Natural killer cell treated with Interleukin-12 subunit alpha and Interleukin-12 subunit beta and Interleukin-15 and Interleukin-18, amount 100 ng/mL, for 72 hours (primary cell): ENCODE results near the gene ADO. TPM values are rescaled to one million over a fixed set of nuclear protein-coding genes. Genes with fewer than 3 reads are reported as not detected.
A peak's percentile ranks its signal among the peaks of the same experiment; 100 is the strongest.

Experiments
- ATAC-seq, 2 donors: fragments of 150-1000 bp; cut with Tn5 transposase in 1 of 2; sonication (Bioruptor Pico), chemical (Tn5 transposase) in 1 of 2; 2 replicates each; pipeline ENCODE4 v1.10.0; 2021
- DNase-seq: peaks from one replicate; pipeline ENCODE4 v3.0.0; 2022; ENCODE audit warnings: low spot score
- H3K27ac Mint-ChIP-seq, 2 donors: 1 replicate in 1 of 2; 2 replicates in 1 of 2; pipeline ENCODE4 v1.8.0; 2022; ENCODE audit warnings: mixed read lengths in 2 of 2, mild to moderate bottlenecking in 1 of 2, moderate library complexity in 1 of 2
- H3K27me3 Mint-ChIP-seq, 2 donors: 1 replicate in 1 of 2; 2 replicates in 1 of 2; pipeline ENCODE4 v1.8.0; 2022; ENCODE audit warnings: mixed read lengths in 2 of 2
- H3K36me3 Mint-ChIP-seq: one replicate; pipeline ENCODE4 v1.8.0; 2022; ENCODE audit warnings: mixed read lengths
- H3K4me1 Mint-ChIP-seq, 2 donors: 1 replicate in 1 of 2; 2 replicates in 1 of 2; pipeline ENCODE4 v1.8.0; 2022; ENCODE audit warnings: low read depth in 2 of 2, mixed read lengths in 2 of 2, mild to moderate bottlenecking in 1 of 2
- H3K4me3 Mint-ChIP-seq: one replicate; pipeline ENCODE4 v1.8.0; 2022; ENCODE audit warnings: mixed read lengths
- H3K9me3 Mint-ChIP-seq: 2 replicates; pipeline ENCODE4 v1.8.0; 2022; ENCODE audit warnings: mixed read lengths
- total RNA-seq, 2 donors: library from RNA; stranded (reverse); gene quantifications; one replicate each; pipeline ENCODE4 v1.2.3, GENCODE V29; 2022

Gene ADO
- total RNA-seq, 2 donors from 2014 or later: 26.3 to 49.2 TPM

GRCh38 chr10:62843600-62843999 is 39.1 kb downstream of the ADO start:
- Mint-ChIP-seq H3K4me1 (peaks cover 18 to 22% of the 10 kb centered on the region in 2 donors), H3K9me3 (peaks cover 6% of the 10 kb centered on the region), H3K36me3 (peaks cover 14% of the 10 kb centered on the region), H3K4me3 (no peak overlapping the region), H3K27ac (no peak overlapping the region), H3K27me3 (no peaks in the 10 kb centered on the region)
- ATAC-seq (no peak), DNase-seq (no peak)

- Mint-ChIP-seq H3K36me3 (peaks cover 14% of the 10 kb centered on the region), H3K4me3 (no peak overlapping the region), H3K27me3 (no peaks in the 10 kb centered on the region), H3K9me3 (peaks cover 8% of the 10 kb centered on the region), H3K4me1 (peaks cover 18 to 22% of the 10 kb centered on the region in 2 donors), H3K27ac (no peak overlapping the region)
- DNase-seq (no peak), ATAC-seq (no peak)
Observed at GRCh38 chr10:62844280-62845011, 39.9 kb downstream of the ADO start.

- no peak for ATAC-seq
- Mint-ChIP-seq H3K9me3 (peaks cover 11% of the 10 kb centered on the region), H3K36me3 (peaks cover 14% of the 10 kb centered on the region), H3K4me3 (no peak overlapping the region), H3K27ac (no peak overlapping the region), H3K4me1 (peaks cover 36 to 37% of the 10 kb centered on the region in 2 donors), H3K27me3 (no peaks in the 10 kb centered on the region)
- DNase-seq: no peak
Observed at GRCh38 chr10:62847433-62847832, 42.9 kb downstream of the ADO start.

DNA sequence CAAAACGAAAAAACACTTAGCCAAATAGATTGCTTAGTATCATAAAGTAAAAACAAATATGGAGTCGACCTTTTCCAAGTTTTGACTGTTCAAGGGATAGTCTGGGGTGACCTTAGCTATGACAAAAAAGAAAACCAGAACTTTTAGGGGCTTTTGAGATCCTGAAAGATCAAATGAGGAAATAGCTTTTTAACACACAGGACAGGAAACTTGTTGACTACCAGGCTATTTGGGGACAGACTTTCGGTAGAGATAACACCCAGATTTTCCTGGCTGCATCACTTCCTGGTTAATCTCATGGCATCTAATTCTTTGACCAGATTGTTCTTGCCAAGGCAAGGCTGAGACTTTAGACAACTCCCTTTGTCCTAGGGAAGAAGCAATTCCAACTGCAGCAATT is 46.1 kb downstream of the ADO start:
- Mint-ChIP-seq H3K4me3 (peak overlapping the region; percentile 11), H3K36me3 (peaks cover 14% of the 10 kb centered on the region), H3K27ac (peak overlapping the region; percentile 82), H3K27me3 (no peaks in the 10 kb centered on the region), H3K4me1 (peaks cover 46 to 47% of the 10 kb centered on the region in 2 donors), H3K9me3 (peaks cover 11% of the 10 kb centered on the region)
- DNase-seq: no peak
- ATAC-seq: no peak

DNA sequence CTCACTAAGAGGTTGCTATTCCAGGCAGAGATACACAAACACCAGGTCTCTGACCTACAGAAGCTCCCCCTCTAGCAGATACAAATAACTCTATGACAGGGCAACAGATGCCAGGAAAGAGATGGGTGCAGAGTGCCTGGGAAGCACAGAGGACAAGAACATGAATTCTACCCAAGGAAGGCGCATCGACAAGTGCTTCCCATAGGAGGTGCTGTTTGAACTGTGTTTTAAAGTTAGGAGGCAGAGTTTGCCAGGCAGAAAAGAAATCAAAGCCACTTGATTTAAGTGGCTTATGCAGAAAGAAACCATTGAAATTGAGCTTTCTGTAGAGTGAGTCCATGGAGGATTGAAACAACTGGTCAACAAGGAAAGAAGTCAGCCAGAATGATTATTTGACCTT is 46.9 kb downstream of the ADO start:
- Mint-ChIP-seq H3K4me3 (peak overlapping the region; percentile 26), H3K27ac (peak overlapping the region; percentile 82), H3K4me1 (peaks cover 52 to 54% of the 10 kb centered on the region in 2 donors), H3K27me3 (no peaks in the 10 kb centered on the region), H3K36me3 (peaks cover 13% of the 10 kb centered on the region), H3K9me3 (peaks cover 11% of the 10 kb centered on the region)
- ATAC-seq: no peak
- no peak for DNase-seq

DNA sequence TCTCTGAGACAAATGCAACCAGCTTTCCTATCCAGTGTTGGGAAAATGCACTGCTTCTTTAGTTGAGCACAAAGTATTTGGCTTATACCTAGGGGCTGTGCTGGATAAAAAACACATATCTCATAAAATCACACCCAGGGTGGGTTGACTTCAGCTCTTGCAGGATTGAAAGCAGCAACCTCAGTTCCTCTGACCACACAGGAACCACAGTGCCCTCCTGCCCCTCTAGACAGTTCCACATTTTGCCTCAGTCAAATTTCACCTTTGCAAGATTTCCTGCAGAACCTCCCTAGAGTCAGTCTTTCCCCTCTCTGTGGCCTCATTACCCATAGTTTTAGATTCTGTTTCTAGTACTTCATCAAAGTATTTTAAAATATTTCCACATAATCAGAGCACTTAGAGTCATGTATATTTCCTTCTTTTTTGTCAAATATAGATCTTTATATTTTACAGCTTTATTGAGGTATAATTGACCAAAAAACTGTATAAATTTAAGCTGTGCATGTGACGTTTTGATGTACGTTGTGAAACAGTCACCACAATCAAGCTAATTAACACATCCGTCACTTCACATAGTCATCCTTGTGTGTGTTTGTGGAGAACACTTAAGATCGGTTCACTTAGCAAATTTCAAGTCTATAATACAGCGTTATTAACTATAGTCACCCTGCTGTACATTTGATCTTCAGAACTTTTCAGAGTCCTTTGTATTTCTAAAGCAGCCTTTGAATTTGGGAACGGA is 48.6 kb downstream of the ADO start:
- Mint-ChIP-seq H3K27me3 (no peaks in the 10 kb centered on the region), H3K4me1 (peaks cover 57 to 66% of the 10 kb centered on the region in 2 donors), H3K36me3 (no peaks in the 10 kb centered on the region), H3K9me3 (peaks cover 6% of the 10 kb centered on the region), H3K4me3 (peak overlapping the region; percentile 79), H3K27ac (peak overlapping the region; percentile 82 to 98)
- DNase-seq (peak; percentile 73), ATAC-seq (peak; percentile 80 to 84)

DNA sequence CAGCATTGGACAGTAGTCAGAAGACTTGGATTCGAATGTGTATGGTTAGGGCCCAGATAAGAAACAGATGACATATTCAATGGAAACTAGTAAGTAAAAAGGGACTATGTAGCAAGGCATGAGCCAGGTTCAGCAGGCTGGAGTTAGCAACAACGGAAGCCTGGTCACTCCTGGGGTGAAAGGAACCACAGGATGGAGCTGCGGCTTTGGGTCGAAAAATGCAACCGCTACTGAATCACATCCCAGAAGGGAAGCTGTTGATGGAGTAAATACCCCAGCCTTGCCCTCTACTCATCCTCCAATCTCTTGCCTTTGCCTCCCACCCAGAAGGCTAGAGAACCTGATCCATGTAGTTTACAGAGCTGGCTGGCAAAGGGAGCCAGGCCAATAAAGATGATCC is 49.2 kb downstream of the ADO start:
- Mint-ChIP-seq H3K4me1 (peaks cover 57 to 66% of the 10 kb centered on the region in 2 donors), H3K4me3 (peak overlapping the region; percentile 79), H3K27me3 (no peaks in the 10 kb centered on the region), H3K36me3 (no peaks in the 10 kb centered on the region), H3K9me3 (peaks cover 6% of the 10 kb centered on the region), H3K27ac (peak overlapping the region; percentile 82 to 98)
- peak; percentile 76 to 87 for ATAC-seq
- peak; percentile 83 for DNase-seq

DNA sequence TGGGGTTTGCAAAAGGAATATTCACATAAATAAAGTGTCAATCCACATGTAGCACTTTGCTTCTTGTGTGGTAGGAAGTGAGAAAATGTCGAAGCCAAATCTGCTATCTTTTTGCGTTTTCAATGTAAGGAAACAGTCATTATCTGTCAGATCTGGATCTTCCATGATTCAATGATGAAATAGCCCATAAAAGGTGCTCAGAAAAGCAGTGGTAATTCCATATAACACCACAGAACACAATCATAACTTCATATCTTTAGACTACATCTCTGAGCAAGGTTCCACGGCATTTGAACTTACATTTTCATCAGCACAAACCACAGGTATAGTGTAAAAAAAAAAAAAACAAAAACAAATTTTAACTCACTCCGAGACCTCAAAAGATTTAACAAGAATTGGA is 51.5 kb downstream of the ADO start:
- Mint-ChIP-seq H3K27ac (peak overlapping the region; percentile 82 to 98), H3K36me3 (no peaks in the 10 kb centered on the region), H3K4me3 (peak overlapping the region; percentile 78), H3K4me1 (peaks cover 54 to 65% of the 10 kb centered on the region in 2 donors), H3K27me3 (no peaks in the 10 kb centered on the region), H3K9me3 (peaks cover 3% of the 10 kb centered on the region)
- DNase-seq: no peak
- ATAC-seq: peak; percentile 3 to 44

Other genes with a start within 250 kb of the ADO start
- gene EGR2, start 11.6 kb downstream of the ADO start, total RNA-seq: 100 to 1,000 TPM in 1 of 2 donors, 10 to 100 TPM in 1; 14.3 to 116 TPM